H1 (cell line): ENCODE measurements around the gene SIRT7. TPM values are rescaled to one million over a fixed set of nuclear protein-coding genes. Genes with fewer than 3 reads are reported as not detected.

Experiments
- BRCA1 ChIP-seq: IDR thresholded peaks from 2 replicates; pipeline ENCODE4 v1.6.1; 2012; ENCODE audit warnings: low read depth, low read length, improper control_type of control experiment
- CHD7 ChIP-seq: fragments of 300-600 bp; sonication (generic); IDR thresholded peaks from 2 replicates; pipeline ENCODE4 v1.7.1; 2012; ENCODE audit warnings: low read length, moderate library complexity, mild to moderate bottlenecking, inconsistent platforms; ENCODE audit not compliant: insufficient replicate concordance
- polyA plus RNA-seq, 7 experiments: library from polyadenylated mRNA; depleted of rRNA in 3 of 7; stranded (reverse) in 5 of 7; unstranded in 2 of 7; fragments of >200 nt in 5 of 7; fragments of 200-250 nt in 2 of 7; gene quantifications; 1 replicate in 5 of 7; 2 replicates in 1 of 7; 4 replicates in 1 of 7; pipeline versions ENCODE4 v1.2.1 to v1.2.3, GENCODE V29; 2011 to 2013; ENCODE audit warnings: missing spikeins in 2 of 7, mixed read lengths in 2 of 7
- total RNA-seq: library from RNA; stranded (reverse); fragmentation: NEBNext Ultra II Directional; extraction: Animal tissue kit (Norgen Biotek cat#: 25700); gene quantifications from 2 replicates; pipeline ENCODE4 v1.2.1, GENCODE V29; 2021

The SIRT7 gene
- total and polyA plus RNA-seq, 2 of the 8 experiments (the other 6 are each of a cell fraction or from before 2014, with no cell fraction given) = 5.8 to 16.6 TPM

- TF ChIP-seq CHD7 = no peak
- TF ChIP-seq BRCA1 = no peak
These were observed 47.0 kb downstream of the SIRT7 start, which contains the start of gene ARHGDIA (continued) for GRCh38 chr17:81870981-81871386.
